HepG2 (cell line): ENCODE results near the gene TAF8. TPM values are rescaled to one million over a fixed set of nuclear protein-coding genes. Genes with fewer than 3 reads are reported as not detected.
A peak's percentile ranks its signal among the peaks of the same experiment; 100 is the strongest.

ENCODE experiments used
- EP300 ChIP-seq, 3 experiments: sonication (generic) in 1 of 3; formaldehyde crosslinking in 1 of 3; IDR thresholded peaks; 2 replicates each; pipeline versions ENCODE4 v1.5.1 to v1.6.1; 2011 to 2020; ENCODE audit warnings: low read depth in 2 of 3, low read length in 2 of 3, borderline replicate concordance in 1 of 3, improper control_type of control experiment in 1 of 3, mild to moderate bottlenecking in 1 of 3, missing genetic modification reagents in 1 of 3, moderate library complexity in 1 of 3
- HCFC1 ChIP-seq: fragments of 150-350 bp; IDR thresholded peaks from 2 replicates; pipeline ENCODE4 v1.6.1; 2014; ENCODE audit warnings: low read depth, low read length
- HNRNPK ChIP-seq: fragments of 200-400 bp; formaldehyde crosslinking; IDR thresholded peaks from 2 replicates; pipeline ENCODE4 v1.6.1; 2018; ENCODE audit warnings: low read length, low read depth, moderate library complexity, mild to moderate bottlenecking; ENCODE audit not compliant: poor library complexity, severe bottlenecking
- IKZF5 ChIP-seq: IDR thresholded peaks from 2 replicates; pipeline ENCODE4 v1.6.1; 2018; ENCODE audit warnings: missing genetic modification reagents, mild to moderate bottlenecking, missing compliant biosample characterization
- NFAT5 ChIP-seq: sonication (generic); formaldehyde crosslinking; IDR thresholded peaks from 2 replicates; pipeline ENCODE4 v1.4.0; 2020; ENCODE audit warnings: missing genetic modification reagents
- PLSCR1 ChIP-seq: sonication (generic); formaldehyde crosslinking; IDR thresholded peaks from 2 replicates; pipeline ENCODE4 v1.5.0; 2020; ENCODE audit warnings: missing genetic modification reagents, mild to moderate bottlenecking, borderline replicate concordance
- REL ChIP-seq: sonication (generic); formaldehyde crosslinking; conservative IDR thresholded peaks from 2 replicates; pipeline ENCODE4 v1.8.0; 2022; ENCODE audit warnings: mild to moderate bottlenecking, missing genetic modification reagents, moderate library complexity
- SOX5 ChIP-seq: IDR thresholded peaks from 2 replicates; pipeline ENCODE4 v1.6.1; 2016; ENCODE audit warnings: borderline replicate concordance
- TBP ChIP-seq: sonication (generic); formaldehyde crosslinking; IDR thresholded peaks from 2 replicates; pipeline ENCODE4 v1.5.0; 2020; ENCODE audit warnings: missing genetic modification reagents
- ZBTB37 ChIP-seq: sonication (generic); formaldehyde crosslinking; IDR thresholded peaks from 2 replicates; pipeline ENCODE4 v1.4.0; 2020; ENCODE audit warnings: mild to moderate bottlenecking, missing genetic modification reagents
- ZBTB7A ChIP-seq: sonication (generic); formaldehyde crosslinking; IDR thresholded peaks from 2 replicates; pipeline ENCODE4 v1.8.0; 2022; ENCODE audit warnings: mild to moderate bottlenecking, missing genetic modification reagents
- ZFP36L2 ChIP-seq: sonication (generic); formaldehyde crosslinking; IDR thresholded peaks from 2 replicates; pipeline ENCODE4 v1.4.0; 2020; ENCODE audit warnings: missing genetic modification reagents
- ZFP91 ChIP-seq: sonication (generic); formaldehyde crosslinking; IDR thresholded peaks from 2 replicates; pipeline ENCODE4 v1.9.0; 2022; ENCODE audit warnings: missing genetic modification reagents, mild to moderate bottlenecking, borderline replicate concordance
- ZNF432 ChIP-seq: sonication (generic); formaldehyde crosslinking; IDR thresholded peaks from 2 replicates; pipeline ENCODE4 v1.5.0; 2020; ENCODE audit warnings: missing genetic modification reagents, mild to moderate bottlenecking, borderline replicate concordance
- ZNF460 ChIP-seq: sonication (generic); formaldehyde crosslinking; IDR thresholded peaks from 2 replicates; pipeline ENCODE4 v1.5.1; 2020; ENCODE audit warnings: missing genetic modification reagents, mild to moderate bottlenecking, borderline replicate concordance
- ZNF563 ChIP-seq: sonication (generic); formaldehyde crosslinking; IDR thresholded peaks from 2 replicates; pipeline ENCODE4 v1.8.0; 2022; ENCODE audit warnings: mild to moderate bottlenecking, moderate library complexity, missing genetic modification reagents
- polyA plus RNA-seq, 8 experiments: library from polyadenylated mRNA; depleted of rRNA in 3 of 8; stranded (reverse) in 7 of 8; unstranded in 1 of 8; fragments of >200 nt; fragmentation: Illumina TruSeq in 4 of 8; extraction: Trizol in 4 of 8; gene quantifications; 2 replicates each; pipeline versions ENCODE4 v1.2.1 to v1.2.3, GENCODE V29; 2011 to 2016; ENCODE audit warnings: low read depth in 4 of 8, missing spikeins in 1 of 8, mixed read lengths in 1 of 8; ENCODE audit not compliant: insufficient read depth in 1 of 8
- total RNA-seq, 5 experiments: library from RNA; depleted of rRNA; stranded (reverse); fragments of >200 nt; fragmentation: Illumina TruSeq; extraction: Trizol; gene quantifications; 2 replicates each; pipeline ENCODE4 v1.2.3, GENCODE V29; 2016; ENCODE audit warnings: low read depth in 1 of 5

Gene TAF8
- total and polyA plus RNA-seq, 2 of the 13 experiments (the other 11 are each of a cell fraction or from before 2014, with no cell fraction given): 25.2 to 25.8 TPM

GRCh38 chr6:42050297-42051267 lies at the start of gene TAF8 (continued):
- TF ChIP-seq IKZF5 (CRISPR knock-in tag) (peak; percentile 42; the same call in 1 of the 2 replicates), ZBTB7A (CRISPR knock-in tag) (no peak), ZFP91 (CRISPR knock-in tag) (peak; percentile 77; the same call in 1 of the 2 replicates), ZFP36L2 (CRISPR knock-in tag) (no peak), ZNF563 (CRISPR knock-in tag) (peak; percentile 66; the same call in 1 of the 2 replicates), ZBTB37 (CRISPR knock-in tag) (no peak; the same call in 1 of the 2 replicates), TBP (CRISPR knock-in tag) (no peak), HCFC1 (peak; percentile 81), REL (CRISPR knock-in tag) (no peak), NFAT5 (CRISPR knock-in tag) (no peak), HNRNPK (peak; percentile 52), ZNF432 (CRISPR knock-in tag) (no peak), EP300 (IDR thresholded peaks at IDR 0.05; ENCODE audit: low read depth in 2 of 2, low read length in 2 of 2) (peak; percentile 20 to 82; a peak in 1 of 4 replicates), EP300 (CRISPR knock-in tag; IDR thresholded peaks at IDR 0.05; ENCODE audit: borderline replicate concordance) (no peak; the same call in 1 of the 2 replicates), PLSCR1 (CRISPR knock-in tag) (no peak), SOX5 (CRISPR knock-in tag) (peak; percentile 7; the same call in 1 of the 2 replicates), ZNF460 (CRISPR knock-in tag) (no peak; the same call in 1 of the 2 replicates)
